NB4 (cell line): ENCODE measurements around the gene PHC3.

ENCODE experiments used
- DNase-seq: peaks from one replicate; pipeline ENCODE4 v3.0.0; 2010; ENCODE audit warnings: low read depth
- H3K4me3 ChIP-seq: one replicate; pipeline ENCODE4 v1.5.1; 2011; ENCODE audit warnings: mild to moderate bottlenecking, low read depth, low read length, moderate library complexity
- MYC ChIP-seq: IDR thresholded peaks from 2 replicates; pipeline ENCODE4 v1.6.1; 2011; ENCODE audit warnings: low read depth, low read length
- POLR2A ChIP-seq: IDR thresholded peaks from 2 replicates; pipeline ENCODE4 v1.6.1; 2011; ENCODE audit warnings: mild to moderate bottlenecking; ENCODE audit not compliant: insufficient read length; ENCODE audit errors: extremely low read depth
- TF ChIP-seq, protein P1 (sequence below): IDR thresholded peaks from 2 replicates; pipeline ENCODE4 v1.6.1; 2011; ENCODE audit warnings: low read depth, low read length
- TF ChIP-seq, protein P2 (sequence below): IDR thresholded peaks from one replicate; pipeline ENCODE4 v1.5.1; 2012; ENCODE audit warnings: low read depth, low read length

The PHC3 gene

DNA sequence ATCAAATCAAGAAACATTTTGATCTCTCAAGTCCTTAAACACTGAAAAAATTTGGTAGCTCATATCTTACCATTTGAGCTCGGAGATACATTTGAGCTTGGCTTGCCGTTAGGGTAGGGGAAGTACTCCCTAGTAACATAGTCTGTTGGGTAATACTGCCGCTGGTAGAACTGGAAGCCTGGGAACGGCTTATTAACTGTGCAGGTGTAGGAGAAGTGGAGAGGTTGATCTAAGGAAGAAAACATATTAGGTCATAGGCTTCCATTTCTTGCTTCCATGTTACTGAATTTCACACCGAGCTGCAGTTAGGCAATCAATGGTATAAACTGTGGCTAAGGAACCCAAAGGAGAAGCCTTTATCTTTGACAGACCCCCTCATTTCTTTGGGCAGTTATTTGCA, 32.5 kb downstream of the PHC3 start:
- no peak for TF ChIP-seq MYC
- TF ChIP-seq, protein P1, sequence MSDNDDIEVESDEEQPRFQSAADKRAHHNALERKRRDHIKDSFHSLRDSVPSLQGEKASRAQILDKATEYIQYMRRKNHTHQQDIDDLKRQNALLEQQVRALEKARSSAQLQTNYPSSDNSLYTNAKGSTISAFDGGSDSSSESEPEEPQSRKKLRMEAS: no peak
- TF ChIP-seq, protein P2, sequence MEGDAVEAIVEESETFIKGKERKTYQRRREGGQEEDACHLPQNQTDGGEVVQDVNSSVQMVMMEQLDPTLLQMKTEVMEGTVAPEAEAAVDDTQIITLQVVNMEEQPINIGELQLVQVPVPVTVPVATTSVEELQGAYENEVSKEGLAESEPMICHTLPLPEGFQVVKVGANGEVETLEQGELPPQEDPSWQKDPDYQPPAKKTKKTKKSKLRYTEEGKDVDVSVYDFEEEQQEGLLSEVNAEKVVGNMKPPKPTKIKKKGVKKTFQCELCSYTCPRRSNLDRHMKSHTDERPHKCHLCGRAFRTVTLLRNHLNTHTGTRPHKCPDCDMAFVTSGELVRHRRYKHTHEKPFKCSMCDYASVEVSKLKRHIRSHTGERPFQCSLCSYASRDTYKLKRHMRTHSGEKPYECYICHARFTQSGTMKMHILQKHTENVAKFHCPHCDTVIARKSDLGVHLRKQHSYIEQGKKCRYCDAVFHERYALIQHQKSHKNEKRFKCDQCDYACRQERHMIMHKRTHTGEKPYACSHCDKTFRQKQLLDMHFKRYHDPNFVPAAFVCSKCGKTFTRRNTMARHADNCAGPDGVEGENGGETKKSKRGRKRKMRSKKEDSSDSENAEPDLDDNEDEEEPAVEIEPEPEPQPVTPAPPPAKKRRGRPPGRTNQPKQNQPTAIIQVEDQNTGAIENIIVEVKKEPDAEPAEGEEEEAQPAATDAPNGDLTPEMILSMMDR: no peak
- no peak for TF ChIP-seq POLR2A
- peak; percentile 80 for DNase-seq
- H3K4me3 ChIP-seq: peak overlapping the region; percentile 21

DNA sequence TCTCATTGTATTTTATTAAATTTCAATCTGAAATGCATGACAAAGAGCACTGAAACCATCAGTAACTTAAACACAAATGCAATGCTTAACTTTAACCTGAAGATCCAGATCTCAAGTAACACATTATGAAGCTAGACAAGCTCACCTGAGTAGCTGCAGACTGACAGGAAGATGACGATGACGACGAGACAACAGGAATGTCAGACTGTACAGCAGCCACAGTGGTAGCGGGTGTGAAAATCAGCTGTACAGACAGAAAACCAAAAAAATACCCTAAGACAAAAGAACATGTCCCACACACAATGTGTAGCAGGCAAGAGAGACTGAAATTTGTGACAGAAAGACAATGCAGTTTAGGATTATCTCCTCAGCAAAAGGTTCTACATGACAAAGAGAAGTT, 36.3 kb downstream of the PHC3 start:
- no peak overlapping the region for H3K4me3 ChIP-seq
- no peak for DNase-seq
- TF ChIP-seq, protein P2: no peak
- no peak for TF ChIP-seq MYC
- TF ChIP-seq, protein P1: no peak
- no peak for TF ChIP-seq POLR2A

DNA sequence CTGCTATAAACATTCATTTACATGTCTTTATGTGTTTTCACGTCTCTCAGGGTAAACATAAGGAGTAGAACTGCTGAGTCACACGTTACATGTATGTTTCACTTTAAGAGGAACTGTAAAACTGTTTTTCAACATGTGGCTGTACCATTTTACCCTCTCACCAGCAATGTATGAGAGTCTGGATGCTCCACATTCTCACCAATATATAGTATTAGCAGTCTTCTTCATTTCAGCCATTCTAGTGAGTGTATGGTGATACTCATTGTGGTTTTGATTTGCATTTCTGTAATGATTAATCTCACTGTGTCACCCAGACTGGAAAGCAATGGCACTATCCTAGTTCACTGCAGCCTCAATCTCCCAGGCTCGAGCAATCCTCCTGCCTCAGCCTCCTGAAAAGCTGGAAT, 37.1 kb downstream of the PHC3 start:
- no peak overlapping the region for H3K4me3 ChIP-seq
- DNase-seq: peak; percentile 12
- TF ChIP-seq MYC (no peak), POLR2A (no peak)
- TF ChIP-seq, protein P2: no peak
- TF ChIP-seq, protein P1: no peak

DNA sequence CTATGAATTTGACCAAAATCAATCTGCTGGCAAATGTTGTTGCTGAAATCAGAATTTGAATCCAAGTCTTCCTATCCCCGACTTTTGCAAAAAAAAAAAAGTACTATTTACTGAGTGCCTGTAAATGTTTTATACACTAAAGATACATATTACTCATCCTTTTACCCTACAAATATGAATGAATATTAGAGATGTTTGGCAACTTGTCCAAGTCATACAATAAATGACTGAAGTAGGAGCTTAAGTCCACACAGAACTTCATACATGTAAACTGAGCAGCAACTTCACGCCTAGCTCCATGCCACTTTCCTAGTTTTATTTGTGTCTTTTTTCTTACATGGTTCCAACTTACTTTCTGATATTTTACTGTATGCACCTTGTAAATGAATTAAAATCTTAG, 39.2 kb downstream of the PHC3 start:
- TF ChIP-seq MYC (no peak), POLR2A (no peak)
- TF ChIP-seq, protein P2: no peak
- TF ChIP-seq, protein P1: no peak
- no peak for DNase-seq
- H3K4me3 ChIP-seq: no peak overlapping the region

DNA sequence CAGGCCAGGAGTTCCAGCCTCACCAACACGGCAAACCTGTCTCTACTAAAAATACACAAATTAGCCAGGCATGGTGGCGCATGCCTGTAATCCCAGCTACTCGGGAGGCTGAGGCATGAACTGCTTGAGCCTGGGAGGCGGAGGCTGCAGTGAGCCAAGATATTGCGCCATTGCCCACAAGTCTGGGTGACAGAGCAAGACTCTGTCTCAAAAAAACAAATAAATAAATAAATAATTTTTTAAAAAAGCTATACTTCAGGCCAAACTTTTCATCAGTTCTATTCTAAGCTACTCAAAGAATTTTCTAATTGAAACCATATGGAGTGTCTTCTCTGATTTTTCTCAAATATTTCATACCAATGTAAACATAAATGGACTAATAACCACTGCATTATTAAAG, 43.5 kb downstream of the PHC3 start:
- H3K4me3 ChIP-seq: no peak overlapping the region
- no peak for TF ChIP-seq POLR2A
- no peak for TF ChIP-seq MYC
- TF ChIP-seq, protein P2: no peak
- TF ChIP-seq, protein P1: no peak
- DNase-seq: peak; percentile 47

DNA sequence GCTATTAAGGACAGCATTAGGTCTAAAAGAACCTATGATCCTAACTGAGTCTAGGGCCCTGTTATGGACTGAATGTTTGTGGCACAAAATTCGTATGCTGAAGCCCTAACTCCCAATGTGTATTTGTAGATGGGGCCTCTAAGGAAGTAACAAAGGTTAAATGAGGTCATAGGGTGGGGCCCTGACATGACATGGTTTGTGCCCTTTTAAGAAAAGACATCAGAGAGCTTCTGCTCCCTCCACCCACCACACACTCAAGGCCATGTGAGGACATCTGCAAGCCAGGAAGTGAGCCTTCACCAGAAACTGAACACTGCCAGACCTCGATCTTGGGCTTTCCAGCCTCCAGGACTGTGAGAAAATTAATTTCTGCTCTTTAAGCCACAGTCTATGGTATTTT, 49.2 kb downstream of the PHC3 start:
- TF ChIP-seq, protein P2: no peak
- TF ChIP-seq POLR2A (no peak), MYC (no peak)
- TF ChIP-seq, protein P1: no peak
- H3K4me3 ChIP-seq: no peak overlapping the region
- peak; percentile 82 for DNase-seq
